ENCODE results near the gene SH3RF2. TPM values are rescaled to one million over a fixed set of nuclear protein-coding genes. Genes with fewer than 3 reads are reported as not detected.

The SH3RF2 gene
- total and polyA plus RNA-seq, 9 of the 15 experiments (the other 6 are each of a cell fraction or from before 2014, with no cell fraction given): 0.05 TPM; not detected in 8

- peaks cover 0 to 2% of the 10 kb centered on the region in 2 experiments; a peak in 1 of 5 replicates for H3K27me3 ChIP-seq (ENCODE audit: control insufficient read depth in 2 of 2, insufficient read depth in 2 of 2, low read length in 2 of 2)
- CTCF ChIA-PET (ENCODE audit: low intra/inter-chr PET ratio): no interaction called here
- WGBS (ENCODE audit: insufficient coverage, low coverage, missing lambda C conversion rate): 49% methylated on average over 6 of the region's 6 CpGs
- FAIRE-seq (no peak), ATAC-seq (no peak), DNase-seq (ENCODE audit: extremely low read depth in 1 of 4, low spot score in 3 of 4) (no peak)
- no peaks in the 10 kb centered on the region for H3K79me2 ChIP-seq (ENCODE audit: control insufficient read depth, insufficient read depth, low read length)
- TF ChIP-seq ZBED1 (IDR thresholded peaks at IDR 0.05) (no peak), ZBTB2 (IDR thresholded peaks at IDR 0.05) (no peak), RERE (CRISPR knock-in tag; IDR thresholded peaks at IDR 0.05; ENCODE audit: borderline replicate concordance) (no peak), DNMT1 (IDR thresholded peaks at IDR 0.05) (no peak), PPARD (CRISPR knock-in tag; IDR thresholded peaks at IDR 0.05) (no peak), ZNF212 (CRISPR knock-in tag; IDR thresholded peaks at IDR 0.05) (no peak), COPS2 (conservative IDR thresholded peaks at IDR 0.05) (no peak), ELK1 (CRISPR knock-in tag; IDR thresholded peaks at IDR 0.05) (no peak), HDGF (IDR thresholded peaks at IDR 0.05) (no peak), ZKSCAN3 (CRISPR knock-in tag; IDR thresholded peaks at IDR 0.05) (no peak), TRIM25 (IDR thresholded peaks at IDR 0.05; ENCODE audit: borderline replicate concordance) (no peak), SLC30A9 (CRISPR knock-in tag; IDR thresholded peaks at IDR 0.05) (no peak), RBM25 (IDR thresholded peaks at IDR 0.05; ENCODE audit: low read depth, low read length, severe bottlenecking) (no peak)
- H4K20me1 ChIP-seq (replicated peaks; ENCODE audit: control insufficient read depth, insufficient read depth, low read length): no peaks in the 10 kb centered on the region
- no peak overlapping the region for H3K4me3 ChIP-seq
- no peaks in the 10 kb centered on the region for H3K4me1 ChIP-seq (replicated peaks in 1 of 2; ENCODE audit: control insufficient read depth in 2 of 2, insufficient read depth in 2 of 2, low read length in 2 of 2)
- POLR2A ChIA-PET: no interaction called here
- intact Hi-C loops (cut with micrococcal nuclease): no loop called here
- no peak overlapping the region for H3K4me2 ChIP-seq (ENCODE audit: insufficient read depth, low read length)
- H3K9me1 ChIP-seq (ENCODE audit: control insufficient read depth, insufficient read depth, low read length): no peaks in the 10 kb centered on the region
- no peak overlapping the region for H3K27ac ChIP-seq (ENCODE audit: extremely low read depth, low read depth, low read length)
- no peak overlapping the region for H2AFZ ChIP-seq (ENCODE audit: low read depth, low read length)
- no peak overlapping the region for H3K9ac ChIP-seq (ENCODE audit: insufficient read depth in 1 of 2, low read depth in 2 of 2, low read length in 2 of 2)
- no peaks in the 10 kb centered on the region for H3K9me3 ChIP-seq (replicated peaks; ENCODE audit: control insufficient read depth, insufficient read depth, low read depth, low read length)
- no peaks in the 10 kb centered on the region for H3K36me3 ChIP-seq (ENCODE audit: control insufficient read depth, insufficient read depth, low read length)
- no TSS peak for BruUV-seq (replicated peaks)
- in situ Hi-C loops (cut with MboI): no loop called here
These were observed 161.7 kb downstream of the SH3RF2 start for GRCh38 chr5:146098047-146098446.

All from K562 (cell line).